PC-9 (cell line): ENCODE data around the gene RBMS3.

Experiments used
- CTCF ChIP-seq: fragments of 200-600 bp; sonication (generic); conservative IDR thresholded peaks from 2 replicates; pipeline ENCODE4 v1.6.1; 2017; ENCODE audit warnings: mixed run types, antibody characterized with exemption, mild to moderate bottlenecking, moderate library complexity
- EZH2 ChIP-seq: fragments of 200-600 bp; sonication (generic); IDR thresholded peaks from 2 replicates; pipeline ENCODE4 v1.8.0; 2017; ENCODE audit warnings: antibody characterized with exemption, low read depth

- TF ChIP-seq CTCF = no peak
- TF ChIP-seq EZH2 = no peak
Measured at GRCh38 chr3:29789686-29790085, 508.8 kb downstream of the RBMS3 start.
